Caco-2 (cell line): Measurements from ENCODE around the gene IRS2. TPM values are rescaled to one million over a fixed set of nuclear protein-coding genes. Genes with fewer than 3 reads are reported as not detected.

Experiments
- BruUV-seq: library from RNA; stranded (reverse); fragments of 400-500 nt; replicated peaks from 2 replicates; lab custom pipeline; 2021; lab: Mats Ljungman, UMichigan
- CTCF ChIA-PET: fragments of 300-600 bp; sonication (Branson Sonifier 250); formaldehyde crosslinking; loops from one replicate; lab custom pipeline; 2022; ENCODE audit warnings: antibody characterized with exemption; lab: Charles Lee
- POLR2A ChIA-PET: fragments of 300-600 bp; sonication (Branson Sonifier 250); formaldehyde crosslinking; loops from one replicate; lab custom pipeline; 2022; ENCODE audit warnings: antibody characterized with exemption; lab: Charles Lee
- DNase-seq, 2 experiments: peaks; one replicate each; pipeline versions ENCODE4 v3.0.0 to v3.0.0-alpha.2; 2020 to 2022
- H3K27me3 ChIP-seq: replicated peaks from 2 replicates; pipeline ENCODE4 v1.6.0; 2011; ENCODE audit warnings: low read length; ENCODE audit not compliant: control insufficient read depth, insufficient read depth
- H3K36me3 ChIP-seq: 2 replicates; pipeline ENCODE4 v1.5.1; 2011; ENCODE audit warnings: low read length; ENCODE audit not compliant: control insufficient read depth, insufficient read depth
- H3K4me1 ChIP-seq: fragments of 250-450 bp; sonication (Bioruptor Pico); 2 replicates; pipeline ENCODE4 v1.5.1; 2020; ENCODE audit warnings: mild to moderate bottlenecking
- H3K4me3 ChIP-seq: 2 replicates; pipeline ENCODE4 v1.5.1; 2011; ENCODE audit warnings: low read depth, mild to moderate bottlenecking, control low read depth, low read length
- H3K9me3 ChIP-seq: fragments of 250-450 bp; sonication (Bioruptor Pico); 2 replicates; pipeline ENCODE4 v1.5.1; 2020; ENCODE audit warnings: mild to moderate bottlenecking, moderate library complexity
- H3K27ac Mint-ChIP-seq: one replicate; pipeline ENCODE4 v1.8.0; 2022; ENCODE audit warnings: mixed read lengths; ENCODE audit not compliant: unreplicated experiment
- H3K27me3 Mint-ChIP-seq: one replicate; pipeline ENCODE4 v1.8.0; 2022; ENCODE audit warnings: mixed read lengths; ENCODE audit not compliant: insufficient read depth, unreplicated experiment
- H3K36me3 Mint-ChIP-seq: one replicate; pipeline ENCODE4 v1.8.0; 2022; ENCODE audit warnings: mild to moderate bottlenecking, mixed read lengths; ENCODE audit not compliant: insufficient read depth, unreplicated experiment
- H3K4me1 Mint-ChIP-seq: one replicate; pipeline ENCODE4 v1.8.0; 2022; ENCODE audit warnings: low read depth, mixed read lengths; ENCODE audit not compliant: unreplicated experiment
- H3K4me3 Mint-ChIP-seq: one replicate; pipeline ENCODE4 v1.8.0; 2022; ENCODE audit warnings: mild to moderate bottlenecking, moderate library complexity, mixed read lengths; ENCODE audit not compliant: unreplicated experiment
- H3K9me3 Mint-ChIP-seq: one replicate; pipeline ENCODE4 v1.8.0; 2022; ENCODE audit warnings: mixed read lengths; ENCODE audit not compliant: unreplicated experiment
- CTCF ChIP-seq, 2 experiments: fragments of 200-600 bp in 1 of 2; IDR thresholded peaks; 1 replicate in 1 of 2; 2 replicates in 1 of 2; pipeline versions ENCODE4 v1.5.1 to v1.8.0; 2011 to 2022; ENCODE audit warnings: antibody characterized with exemption in 1 of 2, control low read depth in 1 of 2, inconsistent platforms in 1 of 2, low read depth in 1 of 2, low read length in 1 of 2, mild to moderate bottlenecking in 1 of 2, moderate library complexity in 1 of 2; ENCODE audit not compliant: insufficient read depth in 1 of 2, severe bottlenecking in 1 of 2, unreplicated experiment in 1 of 2
- intact Hi-C: fragments of 100-400 bp; cut with micrococcal nuclease; formaldehyde crosslinking; loops from one replicate; pipeline ENCODE4 v1.10.0; 2022; ENCODE audit not compliant: unreplicated experiment
- total RNA-seq: library from RNA; stranded (reverse); gene quantifications from 2 replicates; pipeline ENCODE4 v1.2.3, GENCODE V29; 2022

Gene IRS2
- total RNA-seq, 1 experiment from 2014 or later, result 5.5 TPM

GRCh38 chr13:109720758-109721184, 65.6 kb downstream of the IRS2 start:
- Mint-ChIP-seq H3K4me3 (no peak overlapping the region), H3K27me3 (no peaks in the 10 kb centered on the region), H3K4me1 (no peaks in the 10 kb centered on the region), H3K9me3 (no peaks in the 10 kb centered on the region), H3K36me3 (no peaks in the 10 kb centered on the region), H3K27ac (no peak overlapping the region)
- H3K36me3 ChIP-seq, result no peaks in the 10 kb centered on the region
- no peaks in the 10 kb centered on the region for H3K9me3 ChIP-seq
- no TSS peak for BruUV-seq
- H3K4me3 ChIP-seq, result no peak overlapping the region
- no peak for TF ChIP-seq CTCF (IDR thresholded peaks at IDR 0.05; ENCODE audit: insufficient read depth in 1 of 2, low read depth in 1 of 2, low read length in 1 of 2, severe bottlenecking in 1 of 2, unreplicated experiment in 1 of 2)
- no peaks in the 10 kb centered on the region for H3K4me1 ChIP-seq
- intact Hi-C loops, result no loop called here
- POLR2A ChIA-PET, result no interaction called here
- CTCF ChIA-PET, result interaction anchor here (0.6 to 0.7 kb wide), 2 partner anchors 156 to 283 kb away, joined by 3 to 4 read pairs; no protein-coding TSS in a partner anchor
- H3K27me3 ChIP-seq, result no peaks in the 10 kb centered on the region
- DNase-seq, result no peak

- no TSS peak for BruUV-seq
- H3K4me1 Mint-ChIP-seq, result no peaks in the 10 kb centered on the region
- intact Hi-C loops, result no loop called here
- CTCF ChIA-PET, result interaction anchor here (0.6 kb wide), 1 partner anchor 155 kb away, joined by 3 read pairs; no protein-coding TSS in a partner anchor
- POLR2A ChIA-PET, result no interaction called here
- H3K27me3 Mint-ChIP-seq, result no peaks in the 10 kb centered on the region
- TF ChIP-seq CTCF (IDR thresholded peaks at IDR 0.05; ENCODE audit: insufficient read depth in 1 of 2, low read depth in 1 of 2, low read length in 1 of 2, severe bottlenecking in 1 of 2, unreplicated experiment in 1 of 2), result no peak
- DNase-seq, result no peak
- no peaks in the 10 kb centered on the region for H3K9me3 ChIP-seq
- no peaks in the 10 kb centered on the region for H3K4me1 ChIP-seq
- no peak overlapping the region for H3K27ac Mint-ChIP-seq
- no peaks in the 10 kb centered on the region for H3K9me3 Mint-ChIP-seq
- H3K36me3 ChIP-seq, result no peaks in the 10 kb centered on the region
- H3K4me3 ChIP-seq, result no peak overlapping the region
- no peak overlapping the region for H3K4me3 Mint-ChIP-seq
- no peaks in the 10 kb centered on the region for H3K27me3 ChIP-seq
- no peaks in the 10 kb centered on the region for H3K36me3 Mint-ChIP-seq
These were observed 66.3 kb downstream of the IRS2 start for GRCh38 chr13:109719962-109720646.

GRCh38 chr13:109718726-109719125, 67.7 kb downstream of the IRS2 start:
- POLR2A ChIA-PET, result no interaction called here
- no peaks in the 10 kb centered on the region for H3K27me3 Mint-ChIP-seq

More at GRCh38 chr13:109718726-109719125, 67.7 kb downstream of the IRS2 start:
- Histone ChIP-seq H3K9me3 (no peaks in the 10 kb centered on the region), H3K4me1 (no peaks in the 10 kb centered on the region), H3K36me3 (no peaks in the 10 kb centered on the region), H3K4me3 (no peak overlapping the region), H3K27me3 (no peaks in the 10 kb centered on the region)
- H3K9me3 Mint-ChIP-seq, result no peaks in the 10 kb centered on the region
- no peak for DNase-seq
- H3K27ac Mint-ChIP-seq, result no peak overlapping the region
- no peaks in the 10 kb centered on the region for H3K36me3 Mint-ChIP-seq
- H3K4me1 Mint-ChIP-seq, result no peaks in the 10 kb centered on the region
- H3K4me3 Mint-ChIP-seq, result no peak overlapping the region
- BruUV-seq, result no TSS peak
- CTCF ChIA-PET, result no interaction called here
- intact Hi-C loops, result no loop called here
- no peak for TF ChIP-seq CTCF (IDR thresholded peaks at IDR 0.05; ENCODE audit: insufficient read depth in 1 of 2, low read depth in 1 of 2, low read length in 1 of 2, severe bottlenecking in 1 of 2, unreplicated experiment in 1 of 2)
